Measurements from ENCODE around the gene OPRL1.

Gene OPRL1

GRCh38 chr20:64104667-64105451 is 25.0 kb downstream of the OPRL1 start:
- Mint-ChIP-seq H3K4me3 (no peak overlapping the region), H3K27ac (no peak overlapping the region), H3K9me3 (no peaks in the 10 kb centered on the region), H3K27me3 (ENCODE audit: low read depth, poor library complexity) (peaks cover 38% of the 10 kb centered on the region), H3K4me1 (peaks cover 46% of the 10 kb centered on the region), H3K36me3 (ENCODE audit: low read depth) (no peaks in the 10 kb centered on the region)
- DNase-seq: peak; percentile 1
- no peak for TF ChIP-seq CTCF (IDR thresholded peaks at IDR 0.05)

GRCh38 chr20:64105846-64106434 is 26.1 kb downstream of the OPRL1 start:
- Mint-ChIP-seq H3K4me3 (no peak overlapping the region), H3K27me3 (ENCODE audit: low read depth, poor library complexity) (peaks cover 30% of the 10 kb centered on the region), H3K4me1 (peaks cover 46% of the 10 kb centered on the region), H3K27ac (no peak overlapping the region), H3K36me3 (ENCODE audit: low read depth) (no peaks in the 10 kb centered on the region), H3K9me3 (no peaks in the 10 kb centered on the region)
- no peak for TF ChIP-seq CTCF (IDR thresholded peaks at IDR 0.05)
- no peak for DNase-seq

DNA sequence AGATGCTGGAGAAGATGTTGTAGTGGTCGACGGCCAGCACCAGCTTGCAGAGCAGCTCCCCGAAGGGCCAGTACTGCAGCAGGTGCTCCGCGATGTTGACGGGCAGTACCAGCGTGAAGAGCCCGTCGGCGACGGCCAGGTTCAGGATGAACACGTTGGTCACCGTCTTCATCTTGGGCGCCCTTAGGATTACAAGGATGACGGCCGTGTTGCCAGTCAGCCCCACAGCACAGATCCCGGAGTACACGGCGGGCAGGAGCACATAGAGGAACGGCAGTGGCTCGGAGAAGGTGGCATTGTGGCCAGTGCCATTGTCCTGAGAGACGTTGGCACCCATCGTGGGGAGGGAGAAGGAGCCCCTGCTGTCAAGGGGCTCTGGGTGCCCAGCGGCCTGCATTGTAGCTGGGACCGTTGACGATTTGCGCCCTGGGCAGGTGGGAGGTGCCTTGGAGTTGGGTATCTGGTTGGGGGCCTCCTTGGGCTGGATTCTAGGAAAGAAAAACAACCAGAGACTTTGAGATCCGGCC is 26.6 kb downstream of the OPRL1 start:
- Mint-ChIP-seq H3K4me1 (peaks cover 50% of the 10 kb centered on the region), H3K9me3 (no peaks in the 10 kb centered on the region), H3K36me3 (ENCODE audit: low read depth) (no peaks in the 10 kb centered on the region), H3K27me3 (ENCODE audit: low read depth, poor library complexity) (peaks cover 24% of the 10 kb centered on the region), H3K27ac (peak overlapping the region; percentile 27), H3K4me3 (no peak overlapping the region)
- no peak for DNase-seq
- TF ChIP-seq CTCF (IDR thresholded peaks at IDR 0.05): no peak

- H3K27me3 Mint-ChIP-seq (ENCODE audit: low read depth, poor library complexity): peaks cover 20% of the 10 kb centered on the region
- H3K4me1 Mint-ChIP-seq: peaks cover 56% of the 10 kb centered on the region
- DNase-seq: no peak
- H3K4me3 Mint-ChIP-seq: no peak within 1 kb of the TSS
- H3K9me3 Mint-ChIP-seq: no peaks in the 10 kb centered on the region
- peak within 1 kb of the TSS; percentile 76 for H3K27ac Mint-ChIP-seq
- H3K36me3 Mint-ChIP-seq (ENCODE audit: low read depth): no peaks in the 10 kb centered on the region
- TF ChIP-seq CTCF (IDR thresholded peaks at IDR 0.05): no peak
Measured at GRCh38 chr20:64106981-64107735, 27.3 kb downstream of the OPRL1 start, which contains the start of gene NPBWR2. Gene NPBWR2 (minus strand): TSS chr20:64107565. CDS start chr20:64106831, 734 bp downstream.

GRCh38 chr20:64107736-64108457 is 28.0 kb downstream of the OPRL1 start:
- no peaks in the 10 kb centered on the region for H3K36me3 Mint-ChIP-seq (ENCODE audit: low read depth)
- no peak overlapping the region for H3K4me3 Mint-ChIP-seq
- peaks cover 14% of the 10 kb centered on the region for H3K27me3 Mint-ChIP-seq (ENCODE audit: low read depth, poor library complexity)
- peaks cover 58% of the 10 kb centered on the region for H3K4me1 Mint-ChIP-seq
- no peaks in the 10 kb centered on the region for H3K9me3 Mint-ChIP-seq
- no peak for DNase-seq
- H3K27ac Mint-ChIP-seq: peak overlapping the region; percentile 76
- no peak for TF ChIP-seq CTCF (IDR thresholded peaks at IDR 0.05)
